Activated CD8-positive, alpha-beta memory T cell treated with anti-CD3 and anti-CD28 coated beads for 1 hour (primary cell): ENCODE data around the gene AFP.

Source experiments
- DNase-seq, 2 donors: peaks; one replicate each; pipeline ENCODE4 v3.0.0-alpha.2; 2020; ENCODE audit warnings: low read depth in 1 of 2; ENCODE audit errors: extremely low read depth in 1 of 2

Gene AFP

DNA sequence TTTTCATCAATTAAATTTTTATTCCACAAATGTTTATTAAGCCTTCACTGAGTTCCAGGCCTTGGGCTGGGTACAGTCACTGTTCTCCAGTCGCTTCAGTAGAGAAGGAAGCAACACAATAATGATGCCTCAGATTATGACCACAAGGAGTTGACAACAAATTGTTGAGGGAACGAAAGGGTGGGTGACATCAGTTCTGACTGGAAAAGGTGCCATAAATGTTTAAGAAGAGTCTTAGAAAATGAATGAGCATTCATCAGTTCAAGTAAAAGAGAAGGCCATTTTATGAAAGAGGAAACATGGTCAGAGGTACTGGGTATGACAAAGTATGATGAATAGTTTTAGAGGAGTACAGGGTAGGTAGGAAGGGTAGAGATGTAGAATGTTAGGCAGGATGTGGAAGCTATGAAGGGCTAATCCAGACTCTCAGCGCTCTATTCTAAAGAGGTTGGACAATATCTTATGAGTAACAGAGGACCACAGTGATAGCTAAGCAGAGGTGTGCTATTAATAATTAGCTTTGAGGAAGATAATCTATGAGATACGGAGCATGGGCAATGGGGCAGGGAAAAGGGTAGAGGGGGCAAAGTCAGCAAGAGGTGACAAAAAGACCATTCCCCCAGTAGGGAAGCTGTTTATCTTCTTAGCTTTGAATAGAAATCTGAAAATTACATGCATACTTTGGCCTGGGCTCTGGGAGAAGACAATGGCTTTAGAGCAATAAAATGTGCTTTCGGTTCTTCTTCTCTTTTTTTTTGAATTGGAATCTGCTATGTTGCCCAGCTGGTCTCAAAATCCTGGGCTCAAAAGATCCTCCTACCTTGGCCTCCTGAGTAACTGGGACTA is 20.4 kb downstream of the AFP start:
- DNase-seq = no peak

- no peak for DNase-seq
Observed at GRCh38 chr4:73458184-73459047, 22.4 kb downstream of the AFP start.

DNA sequence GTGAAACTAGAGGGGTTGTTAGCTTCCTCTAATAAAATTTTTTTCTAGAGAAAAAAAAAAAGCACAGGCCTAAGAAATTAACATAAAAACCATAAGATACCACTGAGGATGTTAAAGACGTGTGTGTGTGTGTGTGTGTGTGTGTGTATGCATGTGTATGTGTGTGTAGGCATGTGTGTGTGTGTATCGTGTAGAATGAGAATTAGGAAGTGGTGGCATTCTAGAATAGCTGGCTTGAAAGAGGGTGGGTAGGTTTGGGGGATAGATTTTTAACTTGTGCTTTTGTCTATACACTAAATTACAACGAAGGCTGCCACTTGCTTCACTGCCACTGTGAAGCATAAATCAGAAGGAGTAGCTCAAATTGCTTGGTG is 23.0 kb downstream of the AFP start:
- DNase-seq = no peak

DNA sequence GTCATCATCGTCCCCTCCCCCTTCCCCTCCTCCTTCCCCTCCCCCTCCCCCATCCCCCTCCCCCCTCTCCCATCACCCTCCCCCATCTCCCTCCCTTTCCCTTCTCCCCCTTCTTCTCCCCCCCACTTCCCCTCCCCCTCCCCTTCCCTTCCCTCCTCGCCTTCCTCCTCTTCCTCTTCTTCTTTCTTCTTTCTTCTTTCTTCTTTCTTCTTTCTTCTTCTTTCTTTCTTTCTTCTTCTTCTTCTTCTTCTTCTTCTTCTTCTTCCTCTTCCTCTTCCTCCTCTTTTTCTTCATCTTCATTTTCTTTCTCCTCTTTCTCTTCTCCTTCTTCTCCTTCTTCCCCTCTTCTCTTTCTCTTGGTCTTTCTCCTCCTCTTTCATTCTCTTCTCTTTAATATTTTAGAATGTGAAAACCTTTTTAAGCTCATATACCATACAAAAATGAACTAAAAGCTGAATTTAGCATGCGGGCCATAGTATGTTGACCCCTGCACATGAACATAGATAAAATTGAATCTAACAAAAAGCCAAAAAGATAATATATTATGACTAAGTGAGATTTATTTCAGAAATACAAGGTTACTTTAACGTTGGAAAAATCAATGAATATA is 25.0 kb downstream of the AFP start:
- no peak for DNase-seq

DNA sequence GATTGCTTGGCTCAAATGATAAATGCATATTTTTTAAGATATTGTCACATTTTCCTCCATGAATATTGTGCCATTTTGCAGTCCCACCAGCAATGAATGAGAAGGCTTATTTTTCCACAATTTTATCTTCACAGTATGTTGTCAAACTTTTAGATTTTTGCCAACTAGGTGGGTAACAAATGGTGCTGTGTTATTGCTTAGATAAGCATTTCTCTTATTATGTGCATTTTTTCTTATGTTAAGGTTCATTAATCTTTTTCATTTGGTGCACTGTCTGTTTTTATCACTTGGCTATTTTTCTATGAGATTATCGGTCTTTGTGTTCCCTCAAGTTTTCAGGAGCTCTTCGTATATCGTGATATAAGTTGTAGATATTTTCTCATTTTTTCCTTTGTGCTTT is 32.1 kb downstream of the AFP start:
- no peak for DNase-seq

DNA sequence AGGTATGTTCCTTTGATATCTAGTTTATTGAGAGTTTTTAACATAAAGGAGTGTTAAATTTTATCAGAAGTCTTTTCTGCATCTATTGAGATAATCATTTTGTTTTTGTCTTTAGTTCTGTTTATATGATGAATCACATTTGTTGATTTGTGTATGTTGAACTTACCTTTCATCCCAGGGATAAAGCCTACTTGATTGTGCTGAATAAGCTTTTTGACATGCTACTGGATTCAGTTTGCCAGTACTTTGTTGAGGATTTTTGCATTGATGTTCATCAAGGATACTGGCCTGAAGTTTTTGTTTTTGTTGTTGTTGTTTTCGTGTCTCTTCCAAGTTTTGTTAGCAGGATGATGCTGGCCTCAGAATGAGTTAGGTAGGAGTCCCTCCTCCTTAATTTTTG is 34.7 kb downstream of the AFP start:
- DNase-seq = no peak

DNA sequence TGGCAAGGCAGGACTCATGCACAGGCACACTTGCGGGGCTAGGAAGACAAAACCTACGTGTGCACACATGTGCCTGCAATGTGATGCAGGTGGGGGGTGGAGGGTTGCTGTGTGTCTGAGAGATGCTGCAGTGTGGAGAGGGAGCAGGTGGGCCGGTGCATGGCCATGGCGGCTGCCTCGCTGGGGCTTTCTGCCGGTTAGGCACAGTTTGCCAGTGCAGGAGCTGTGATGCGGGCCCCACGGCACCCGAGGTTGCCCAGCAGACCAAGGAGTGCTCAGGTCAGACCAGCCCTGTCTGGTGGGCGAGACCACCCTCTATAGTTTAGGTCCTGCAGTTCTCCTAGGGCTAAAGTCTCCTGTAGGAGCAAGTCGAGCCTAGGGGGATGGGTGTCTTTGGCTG is 41.2 kb downstream of the AFP start:
- DNase-seq = no peak

- DNase-seq = no peak
Observed at GRCh38 chr4:73479323-73479722, 43.3 kb downstream of the AFP start.

GRCh38 chr4:73481358-73481757 is 45.3 kb downstream of the AFP start, which contains the start of gene AFM:
AFM (plus strand) TSS chr4:73481745; CDS start chr4:73481776, 31 bp downstream.
- DNase-seq = no peak

- no peak for DNase-seq
Observed at GRCh38 chr4:73485085-73485484, 49.1 kb downstream of the AFP start.

GRCh38 chr4:73485596-73485995 is 49.6 kb downstream of the AFP start:
- no peak for DNase-seq

- no peak for DNase-seq
Observed at GRCh38 chr4:73486497-73486896, 50.5 kb downstream of the AFP start.

DNA sequence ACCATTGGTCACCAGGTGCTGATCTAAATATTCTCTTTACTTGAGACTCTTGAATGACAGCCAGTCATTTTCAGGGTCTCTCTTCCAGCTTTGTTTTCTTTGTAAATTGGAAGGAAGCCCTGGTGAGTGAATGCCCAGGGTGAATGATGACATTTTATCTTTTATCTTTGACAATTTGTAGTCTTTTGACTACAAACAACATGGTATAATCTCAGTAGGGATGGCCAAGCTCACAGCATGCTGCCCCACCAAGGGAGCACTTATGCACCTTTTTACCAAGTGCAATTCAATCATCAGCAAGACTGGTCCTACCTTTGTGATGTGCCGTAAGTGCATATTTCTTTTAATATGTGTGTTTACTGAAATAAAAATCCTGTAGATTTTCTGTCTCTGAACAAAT is 51.2 kb downstream of the AFP start:
- no peak for DNase-seq

- DNase-seq = no peak
Observed at GRCh38 chr4:73499996-73500765, 64.2 kb downstream of the AFP start.

DNA sequence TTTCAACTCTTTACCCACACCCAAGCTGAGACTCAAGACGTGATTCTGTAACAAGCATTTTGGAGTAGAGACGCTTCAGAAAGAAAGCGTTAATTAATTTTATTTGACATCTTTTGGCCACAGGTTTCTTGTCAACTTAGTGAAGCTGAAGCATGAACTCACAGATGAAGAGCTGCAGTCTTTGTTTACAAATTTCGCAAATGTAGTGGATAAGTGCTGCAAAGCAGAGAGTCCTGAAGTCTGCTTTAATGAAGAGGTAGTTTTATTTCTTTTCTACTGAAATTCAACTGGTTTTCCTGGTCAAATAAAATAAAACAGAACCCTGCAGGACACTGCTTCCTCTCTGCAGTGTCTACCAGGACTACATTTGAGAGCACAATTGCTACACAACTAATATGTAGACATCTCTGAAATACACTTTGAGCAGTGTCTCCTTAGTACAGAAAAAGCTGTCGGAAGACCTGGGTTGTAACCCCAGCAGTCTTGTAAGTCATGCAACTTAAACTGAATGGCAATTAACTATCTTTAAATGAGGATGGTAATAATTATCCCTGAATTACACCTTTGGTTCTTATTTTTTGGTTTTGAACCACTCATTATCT is 65.7 kb downstream of the AFP start:
- no peak for DNase-seq

- DNase-seq = no peak
Observed at GRCh38 chr4:73505567-73505966, 69.5 kb downstream of the AFP start.
